HL-60 (cell line): ENCODE results near the gene HEBP2.

Experiments
- DNase-seq, 2 experiments: peaks; one replicate each; pipeline ENCODE4 v3.0.0-alpha.2; 2010 to 2020; ENCODE audit warnings: low read depth in 1 of 2, low spot score in 1 of 2
- H3K27ac ChIP-seq: fragments of 250-450 bp; sonication (Bioruptor Pico); replicated peaks from 2 replicates; pipeline ENCODE4 v1.5.1; 2020; ENCODE audit warnings: mild to moderate bottlenecking, moderate library complexity
- H3K27me3 ChIP-seq: fragments of 250-450 bp; sonication (Bioruptor Pico); 2 replicates; pipeline ENCODE4 v1.5.1; 2021; ENCODE audit warnings: mild to moderate bottlenecking, moderate library complexity; ENCODE audit not compliant: insufficient read depth, poor library complexity, severe bottlenecking
- H3K4me3 ChIP-seq: replicated peaks from 2 replicates; pipeline ENCODE4 v1.5.1; 2011; ENCODE audit warnings: mild to moderate bottlenecking, control low read depth, low read length; ENCODE audit not compliant: insufficient read depth
- GABPA ChIP-seq: IDR thresholded peaks from 2 replicates; pipeline ENCODE4 v1.6.1; 2012; ENCODE audit warnings: low read depth
- POLR2AphosphoS5 ChIP-seq: IDR thresholded peaks from 2 replicates; pipeline ENCODE4 v1.6.1; 2012; ENCODE audit warnings: low read depth
- SPI1 ChIP-seq: IDR thresholded peaks from 2 replicates; pipeline ENCODE4 v1.6.1; 2012; ENCODE audit warnings: low read depth, mild to moderate bottlenecking, borderline replicate concordance
- TF ChIP-seq, protein P1 (sequence below): IDR thresholded peaks from 2 replicates; pipeline ENCODE4 v1.6.1; 2012; ENCODE audit warnings: low read depth; ENCODE audit not compliant: insufficient replicate concordance
- TF ChIP-seq, protein P2 (sequence below): IDR thresholded peaks from one replicate; pipeline ENCODE4 v1.5.1; 2011; ENCODE audit warnings: low read length, control low read depth, inconsistent platforms; ENCODE audit not compliant: insufficient read depth

Gene HEBP2

DNA sequence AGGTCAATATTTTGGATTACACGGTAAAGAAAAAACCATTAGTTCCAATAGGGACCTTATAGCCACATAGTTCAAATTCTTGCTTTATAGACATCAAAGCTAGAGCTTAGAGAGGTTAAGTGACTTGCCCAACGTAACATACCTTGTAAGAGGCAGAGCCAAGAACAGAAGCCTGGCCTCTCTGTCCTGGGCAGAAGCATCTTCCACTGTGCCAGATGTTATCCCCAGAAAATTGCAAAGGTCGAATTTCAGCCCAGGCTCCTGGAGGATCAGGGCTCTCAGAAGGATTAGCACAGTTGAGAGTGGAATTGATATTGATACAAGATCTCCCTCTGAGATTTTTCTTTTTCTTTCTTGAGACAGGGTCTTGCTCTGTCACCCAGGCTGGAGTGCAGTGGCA is 20.2 kb upstream of the HEBP2 start:
- H3K27ac ChIP-seq = no peak overlapping the region
- TF ChIP-seq SPI1 = no peak
- TF ChIP-seq, protein P1, sequence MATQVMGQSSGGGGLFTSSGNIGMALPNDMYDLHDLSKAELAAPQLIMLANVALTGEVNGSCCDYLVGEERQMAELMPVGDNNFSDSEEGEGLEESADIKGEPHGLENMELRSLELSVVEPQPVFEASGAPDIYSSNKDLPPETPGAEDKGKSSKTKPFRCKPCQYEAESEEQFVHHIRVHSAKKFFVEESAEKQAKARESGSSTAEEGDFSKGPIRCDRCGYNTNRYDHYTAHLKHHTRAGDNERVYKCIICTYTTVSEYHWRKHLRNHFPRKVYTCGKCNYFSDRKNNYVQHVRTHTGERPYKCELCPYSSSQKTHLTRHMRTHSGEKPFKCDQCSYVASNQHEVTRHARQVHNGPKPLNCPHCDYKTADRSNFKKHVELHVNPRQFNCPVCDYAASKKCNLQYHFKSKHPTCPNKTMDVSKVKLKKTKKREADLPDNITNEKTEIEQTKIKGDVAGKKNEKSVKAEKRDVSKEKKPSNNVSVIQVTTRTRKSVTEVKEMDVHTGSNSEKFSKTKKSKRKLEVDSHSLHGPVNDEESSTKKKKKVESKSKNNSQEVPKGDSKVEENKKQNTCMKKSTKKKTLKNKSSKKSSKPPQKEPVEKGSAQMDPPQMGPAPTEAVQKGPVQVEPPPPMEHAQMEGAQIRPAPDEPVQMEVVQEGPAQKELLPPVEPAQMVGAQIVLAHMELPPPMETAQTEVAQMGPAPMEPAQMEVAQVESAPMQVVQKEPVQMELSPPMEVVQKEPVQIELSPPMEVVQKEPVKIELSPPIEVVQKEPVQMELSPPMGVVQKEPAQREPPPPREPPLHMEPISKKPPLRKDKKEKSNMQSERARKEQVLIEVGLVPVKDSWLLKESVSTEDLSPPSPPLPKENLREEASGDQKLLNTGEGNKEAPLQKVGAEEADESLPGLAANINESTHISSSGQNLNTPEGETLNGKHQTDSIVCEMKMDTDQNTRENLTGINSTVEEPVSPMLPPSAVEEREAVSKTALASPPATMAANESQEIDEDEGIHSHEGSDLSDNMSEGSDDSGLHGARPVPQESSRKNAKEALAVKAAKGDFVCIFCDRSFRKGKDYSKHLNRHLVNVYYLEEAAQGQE = no peak
- TF ChIP-seq, protein P2, sequence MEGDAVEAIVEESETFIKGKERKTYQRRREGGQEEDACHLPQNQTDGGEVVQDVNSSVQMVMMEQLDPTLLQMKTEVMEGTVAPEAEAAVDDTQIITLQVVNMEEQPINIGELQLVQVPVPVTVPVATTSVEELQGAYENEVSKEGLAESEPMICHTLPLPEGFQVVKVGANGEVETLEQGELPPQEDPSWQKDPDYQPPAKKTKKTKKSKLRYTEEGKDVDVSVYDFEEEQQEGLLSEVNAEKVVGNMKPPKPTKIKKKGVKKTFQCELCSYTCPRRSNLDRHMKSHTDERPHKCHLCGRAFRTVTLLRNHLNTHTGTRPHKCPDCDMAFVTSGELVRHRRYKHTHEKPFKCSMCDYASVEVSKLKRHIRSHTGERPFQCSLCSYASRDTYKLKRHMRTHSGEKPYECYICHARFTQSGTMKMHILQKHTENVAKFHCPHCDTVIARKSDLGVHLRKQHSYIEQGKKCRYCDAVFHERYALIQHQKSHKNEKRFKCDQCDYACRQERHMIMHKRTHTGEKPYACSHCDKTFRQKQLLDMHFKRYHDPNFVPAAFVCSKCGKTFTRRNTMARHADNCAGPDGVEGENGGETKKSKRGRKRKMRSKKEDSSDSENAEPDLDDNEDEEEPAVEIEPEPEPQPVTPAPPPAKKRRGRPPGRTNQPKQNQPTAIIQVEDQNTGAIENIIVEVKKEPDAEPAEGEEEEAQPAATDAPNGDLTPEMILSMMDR = no peak
- no peak for TF ChIP-seq GABPA
- TF ChIP-seq POLR2AphosphoS5 = no peak
- no peak for DNase-seq
- peaks cover 3% of the 10 kb centered on the region for H3K27me3 ChIP-seq
- H3K4me3 ChIP-seq = no peak overlapping the region

DNA sequence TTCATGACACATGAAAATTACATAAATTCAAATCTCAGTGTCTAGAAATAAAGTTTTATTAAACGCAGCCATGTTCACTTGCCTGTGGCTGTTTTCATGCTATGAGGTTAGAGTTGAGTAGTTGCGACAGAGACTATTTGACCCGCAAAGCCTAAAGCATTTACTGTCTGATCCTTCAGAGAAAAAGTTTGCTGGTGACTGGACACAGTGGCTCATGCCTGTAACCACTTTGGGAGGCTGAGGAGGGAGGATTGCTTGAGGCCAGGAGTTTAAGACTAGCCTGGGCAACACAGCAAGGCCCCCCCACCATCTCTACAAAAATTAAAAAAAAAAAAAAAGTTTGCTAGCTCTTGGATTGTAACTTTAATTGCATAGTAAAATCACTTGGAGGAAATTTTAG is 17.1 kb upstream of the HEBP2 start:
- DNase-seq = no peak
- no peak overlapping the region for H3K4me3 ChIP-seq
- TF ChIP-seq POLR2AphosphoS5 (no peak), GABPA (no peak), SPI1 (no peak)
- TF ChIP-seq, protein P2 = no peak
- TF ChIP-seq, protein P1 = no peak
- peaks cover 3% of the 10 kb centered on the region for H3K27me3 ChIP-seq
- H3K27ac ChIP-seq = no peak overlapping the region

DNA sequence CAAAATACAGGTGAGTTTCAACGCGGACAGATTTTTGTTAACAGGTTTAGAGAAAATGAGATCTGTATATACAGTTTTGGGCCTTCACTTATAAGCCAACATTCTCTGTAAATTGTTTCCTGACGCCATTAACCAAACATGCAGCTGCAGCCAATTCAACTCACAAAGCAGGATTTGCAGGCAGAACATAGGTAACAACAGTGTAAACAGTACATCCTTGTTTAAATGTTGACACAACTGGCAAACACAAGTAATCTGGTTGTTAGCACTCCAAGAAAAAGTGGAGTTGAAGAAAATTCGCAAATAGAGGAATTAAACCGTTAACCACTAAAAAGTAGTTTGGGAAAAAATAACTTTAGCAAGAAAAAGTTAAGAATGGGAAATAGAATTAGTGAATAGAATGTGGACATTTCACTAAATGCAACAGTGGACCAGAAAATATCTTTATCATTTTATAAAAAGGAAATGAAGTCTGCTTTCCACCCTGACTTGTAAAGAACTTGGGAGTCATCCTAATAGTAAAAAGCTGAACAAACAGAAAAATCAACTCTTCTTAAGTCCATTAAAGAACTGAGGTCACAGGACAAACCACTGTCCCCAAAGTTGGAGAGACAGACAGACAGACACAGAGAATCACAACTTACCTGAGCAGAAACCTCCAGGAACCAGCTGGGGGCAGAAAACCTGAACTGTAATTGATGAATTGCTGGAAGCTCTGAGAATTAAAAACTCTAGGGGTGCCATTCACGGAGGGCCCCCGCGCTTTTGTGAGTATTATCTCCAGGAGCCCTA is 16.2 kb upstream of the HEBP2 start:
- TF ChIP-seq SPI1 = no peak
- TF ChIP-seq, protein P1 = no peak
- no peak for TF ChIP-seq POLR2AphosphoS5
- no peak for TF ChIP-seq GABPA
- TF ChIP-seq, protein P2 = no peak
- peaks cover 3% of the 10 kb centered on the region for H3K27me3 ChIP-seq
- no peak overlapping the region for H3K27ac ChIP-seq
- no peak for DNase-seq
- no peak overlapping the region for H3K4me3 ChIP-seq
